HG02885 (cell line): ENCODE results near the gene OSBP2.

Source experiments
- ATAC-seq: cut with Tn5 transposase; IDR thresholded peaks from one replicate; pipeline ENCODE4 v1.9.1; 2021; ENCODE audit warnings: mild to moderate bottlenecking; ENCODE audit not compliant: unreplicated experiment, poor library complexity

OSBP2 gene

GRCh38 chr22:30920407-30920806 is 225.7 kb downstream of the OSBP2 start:
- no peak for ATAC-seq

- no peak for ATAC-seq
These were observed 226.4 kb downstream of the OSBP2 start for GRCh38 chr22:30921108-30921507.

GRCh38 chr22:30922151-30922611 is 227.5 kb downstream of the OSBP2 start:
- ATAC-seq, result no peak

- no peak for ATAC-seq
These were observed 228.7 kb downstream of the OSBP2 start for GRCh38 chr22:30923168-30923900.

GRCh38 chr22:30925667-30926066 is 231.0 kb downstream of the OSBP2 start:
- no peak for ATAC-seq

- ATAC-seq, result no peak
These were observed 232.0 kb downstream of the OSBP2 start for GRCh38 chr22:30926706-30927105.

- no peak for ATAC-seq
These were observed 233.1 kb downstream of the OSBP2 start for GRCh38 chr22:30927806-30928205.

- ATAC-seq, result no peak
These were observed 233.7 kb downstream of the OSBP2 start for GRCh38 chr22:30928401-30928800.

- no peak for ATAC-seq
These were observed 235.6 kb downstream of the OSBP2 start for GRCh38 chr22:30930228-30930627.

- no peak for ATAC-seq
These were observed 237.0 kb downstream of the OSBP2 start for GRCh38 chr22:30931541-30932300.

GRCh38 chr22:30932661-30933060 is 238.0 kb downstream of the OSBP2 start:
- ATAC-seq, result no peak

GRCh38 chr22:30933457-30933856 is 238.8 kb downstream of the OSBP2 start:
- ATAC-seq, result no peak

GRCh38 chr22:30934053-30934452 is 239.4 kb downstream of the OSBP2 start:
- ATAC-seq, result no peak

GRCh38 chr22:30940685-30941362 is 246.2 kb downstream of the OSBP2 start:
- no peak for ATAC-seq

GRCh38 chr22:30941363-30941740 is 246.7 kb downstream of the OSBP2 start:
- no peak for ATAC-seq

GRCh38 chr22:30943368-30943767 is 248.7 kb downstream of the OSBP2 start:
- ATAC-seq, result no peak

- ATAC-seq, result no peak
These were observed 250.3 kb downstream of the OSBP2 start for GRCh38 chr22:30944986-30945385.

- no peak for ATAC-seq
These were observed 251.0 kb downstream of the OSBP2 start for GRCh38 chr22:30945653-30946052.

GRCh38 chr22:30946354-30946753 is 251.7 kb downstream of the OSBP2 start:
- no peak for ATAC-seq

- no peak for ATAC-seq
These were observed 252.6 kb downstream of the OSBP2 start for GRCh38 chr22:30947173-30947815.
